CD14-positive monocyte (primary cell): ENCODE results near the gene KRTAP5-9. TPM values are rescaled to one million over a fixed set of nuclear protein-coding genes. Genes with fewer than 3 reads are reported as not detected.
A peak's percentile ranks its signal among the peaks of the same experiment; 100 is the strongest.

Experiments used
- DNase-seq, 3 donors: peaks; one replicate each; pipeline ENCODE4 v3.0.0-alpha.2; 2011 to 2022
- H2AFZ ChIP-seq: 2 replicates; pipeline ENCODE4 v1.6.0; 2012; ENCODE audit warnings: mild to moderate bottlenecking, low read depth, low read length, inconsistent platforms; ENCODE audit not compliant: insufficient read depth, poor library complexity, severe bottlenecking
- H3K27ac ChIP-seq, 2 donors: 1 replicate in 1 of 2; 2 replicates in 1 of 2; pipeline ENCODE4 v1.5.1; 2012 to 2013; ENCODE audit warnings: low read length in 2 of 2, control low read depth in 1 of 2, inconsistent platforms in 1 of 2, low read depth in 1 of 2, mild to moderate bottlenecking in 1 of 2
- H3K27me3 ChIP-seq, 2 donors: one replicate each; pipeline versions ENCODE4 v1.6.0 to v1.6.1; 2011 to 2013; ENCODE audit warnings: low read length in 2 of 2; ENCODE audit not compliant: control insufficient read depth in 2 of 2, insufficient read depth in 2 of 2
- H3K36me3 ChIP-seq, 2 donors: replicated peaks in 1 of 2; 1 replicate in 1 of 2; 2 replicates in 1 of 2; pipeline versions ENCODE4 v1.5.1 to v1.6.1; 2012 to 2013; ENCODE audit warnings: low read length in 2 of 2, control low read depth in 1 of 2, inconsistent platforms in 1 of 2, mild to moderate bottlenecking in 1 of 2; ENCODE audit not compliant: insufficient read depth in 2 of 2, control insufficient read depth in 1 of 2
- H3K4me1 ChIP-seq, 2 donors: 1 replicate in 1 of 2; 2 replicates in 1 of 2; pipeline versions ENCODE4 v1.5.1 to v1.6.1; 2012 to 2013; ENCODE audit warnings: low read length in 2 of 2, control low read depth in 1 of 2, inconsistent platforms in 1 of 2, mild to moderate bottlenecking in 1 of 2, moderate library complexity in 1 of 2; ENCODE audit not compliant: insufficient read depth in 2 of 2, control insufficient read depth in 1 of 2
- H3K4me2 ChIP-seq: replicated peaks from 2 replicates; pipeline ENCODE3; 2012; ENCODE audit warnings: low read length, moderate library complexity, mild to moderate bottlenecking; ENCODE audit not compliant: poor library complexity, severe bottlenecking; ENCODE audit errors: extremely low read depth
- H3K4me3 ChIP-seq, 3 experiments: fragments of 200-600 bp in 1 of 3; sonication (generic) in 1 of 3; replicated peaks in 1 of 3; 1 replicate in 2 of 3; 2 replicates in 1 of 3; pipeline ENCODE4 v1.5.1; 2011 to 2013; ENCODE audit warnings: low read length in 3 of 3, mild to moderate bottlenecking in 3 of 3, control low read depth in 2 of 3, low read depth in 2 of 3, inconsistent platforms in 1 of 3, moderate library complexity in 1 of 3
- H3K79me2 ChIP-seq: 2 replicates; pipeline ENCODE4 v1.6.0; 2012; ENCODE audit warnings: mild to moderate bottlenecking, control low read depth, inconsistent platforms, low read length, moderate library complexity; ENCODE audit not compliant: insufficient read depth
- H3K9ac ChIP-seq: 2 replicates; pipeline ENCODE4 v1.6.0; 2017; ENCODE audit warnings: low read length, mild to moderate bottlenecking; ENCODE audit not compliant: insufficient read depth, poor library complexity, severe bottlenecking
- H3K9me3 ChIP-seq, 2 donors: replicated peaks in 1 of 2; 1 replicate in 1 of 2; 2 replicates in 1 of 2; pipeline versions ENCODE4 v1.5.1 to v1.6.1; 2012 to 2013; ENCODE audit warnings: low read length in 2 of 2, control low read depth in 1 of 2; ENCODE audit not compliant: control insufficient read depth in 1 of 2, insufficient read depth in 1 of 2
- H4K20me1 ChIP-seq: 2 replicates; pipeline ENCODE4 v1.6.0; 2012; ENCODE audit warnings: mild to moderate bottlenecking, low read length, control low read depth, moderate library complexity; ENCODE audit not compliant: insufficient read depth
- H3K27ac Mint-ChIP-seq, 7 donors: one replicate each; pipeline ENCODE4 v1.8.0; 2020; ENCODE audit warnings: mild to moderate bottlenecking in 7 of 7, mixed read lengths in 7 of 7, moderate library complexity in 6 of 7, inconsistent platforms in 2 of 7
- H3K27me3 Mint-ChIP-seq, 3 donors: one replicate each; pipeline ENCODE4 v1.8.0; 2021 to 2022; ENCODE audit warnings: low read depth in 3 of 3, mild to moderate bottlenecking in 3 of 3, mixed read lengths in 3 of 3, moderate library complexity in 3 of 3, inconsistent platforms in 1 of 3
- H3K36me3 Mint-ChIP-seq, 2 donors: one replicate each; pipeline ENCODE4 v1.8.0; 2020; ENCODE audit warnings: mixed read lengths in 2 of 2, inconsistent platforms in 1 of 2, mild to moderate bottlenecking in 1 of 2
- H3K4me1 Mint-ChIP-seq: one replicate; pipeline ENCODE4 v1.8.0; 2020; ENCODE audit warnings: mild to moderate bottlenecking, mixed read lengths
- H3K4me3 Mint-ChIP-seq, 2 donors: one replicate each; pipeline ENCODE4 v1.8.0; 2020; ENCODE audit warnings: mild to moderate bottlenecking in 2 of 2, mixed read lengths in 2 of 2, moderate library complexity in 1 of 2
- H3K9me3 Mint-ChIP-seq, 7 donors: one replicate each; pipeline ENCODE4 v1.8.0; 2020 to 2022; ENCODE audit warnings: mixed read lengths in 7 of 7, mild to moderate bottlenecking in 6 of 7, moderate library complexity in 6 of 7, inconsistent platforms in 2 of 7
- WGBS: methylation state at CpG from one replicate; pipeline ENCODE4 v1.1.5; 2013; ENCODE audit warnings: missing lambda C conversion rate; ENCODE audit not compliant: insufficient coverage; 5-methylcytosine and 5-hydroxymethylcytosine counted together
- intact Hi-C, 2 donors: fragments of 100-400 bp; cut with micrococcal nuclease; formaldehyde crosslinking; loops; one replicate each; pipeline versions ENCODE4 v1.15.0 to v1.15.1; 2023
- polyA plus RNA-seq, 3 donors: library from polyadenylated mRNA; depleted of rRNA in 1 of 3; unstranded in 2 of 3; stranded (reverse) in 1 of 3; fragments of 300-500 nt in 2 of 3; fragments of >200 nt in 1 of 3; fragmentation: Illumina TruSeq in 2 of 3; gene quantifications; 1 replicate in 2 of 3; 2 replicates in 1 of 3; pipeline ENCODE4 v1.2.3, GENCODE V29; 2012 to 2021
- TF ChIP-seq, protein P1 (sequence below): fragments of 200-600 bp; IDR thresholded peaks from one replicate; pipeline ENCODE4 v1.8.0; 2022; ENCODE audit warnings: antibody characterized with exemption, mild to moderate bottlenecking

KRTAP5-9 gene
- polyA plus RNA-seq, 3 donors, result 0.29 TPM; not detected in 2

DNA sequence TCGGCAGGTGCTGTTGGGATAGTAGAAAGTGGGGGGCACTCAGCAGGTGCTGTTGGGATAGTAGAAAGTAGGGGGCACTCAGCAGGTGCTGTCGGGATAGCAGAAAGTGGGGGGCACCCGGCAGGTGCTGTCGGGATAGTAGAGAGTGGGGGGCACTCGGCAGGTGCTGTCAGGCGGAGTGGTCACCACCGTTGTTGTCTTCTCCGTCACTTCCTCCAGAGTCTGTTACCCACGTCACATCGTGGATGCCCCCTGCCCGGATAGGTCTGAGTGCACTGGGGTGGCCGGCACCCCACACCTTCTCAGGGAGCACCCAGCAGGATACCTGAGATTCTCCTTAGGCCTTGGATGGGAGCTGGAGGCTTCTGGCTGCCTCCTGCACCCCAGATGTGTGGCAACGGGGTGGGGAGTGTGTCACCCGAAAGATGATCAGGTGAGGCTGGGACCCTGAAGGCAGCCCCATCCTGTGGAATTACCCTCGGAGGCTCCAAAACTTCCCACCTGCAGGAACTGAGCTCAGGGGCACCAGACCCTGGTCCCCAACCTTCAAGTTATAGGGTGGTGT is 45.3 kb upstream of the KRTAP5-9 start:
- Mint-ChIP-seq H3K27ac (no peak overlapping the region), H3K36me3 (peaks cover 61 to 87% of the 10 kb centered on the region in 2 donors), H3K27me3 (no peaks in the 10 kb centered on the region), H3K4me3 (no peak overlapping the region), H3K4me1 (peaks cover 4% of the 10 kb centered on the region), H3K9me3 (peaks cover 0 to 15% (median 10%) of the 10 kb centered on the region in 7 donors)
- no peaks in the 10 kb centered on the region for H3K27me3 ChIP-seq
- H3K36me3 ChIP-seq, result peaks cover 65 to 84% of the 10 kb centered on the region in 2 donors
- H3K4me1 ChIP-seq, result no peaks in the 10 kb centered on the region
- DNase-seq, result no peak
- TF ChIP-seq, protein P1, sequence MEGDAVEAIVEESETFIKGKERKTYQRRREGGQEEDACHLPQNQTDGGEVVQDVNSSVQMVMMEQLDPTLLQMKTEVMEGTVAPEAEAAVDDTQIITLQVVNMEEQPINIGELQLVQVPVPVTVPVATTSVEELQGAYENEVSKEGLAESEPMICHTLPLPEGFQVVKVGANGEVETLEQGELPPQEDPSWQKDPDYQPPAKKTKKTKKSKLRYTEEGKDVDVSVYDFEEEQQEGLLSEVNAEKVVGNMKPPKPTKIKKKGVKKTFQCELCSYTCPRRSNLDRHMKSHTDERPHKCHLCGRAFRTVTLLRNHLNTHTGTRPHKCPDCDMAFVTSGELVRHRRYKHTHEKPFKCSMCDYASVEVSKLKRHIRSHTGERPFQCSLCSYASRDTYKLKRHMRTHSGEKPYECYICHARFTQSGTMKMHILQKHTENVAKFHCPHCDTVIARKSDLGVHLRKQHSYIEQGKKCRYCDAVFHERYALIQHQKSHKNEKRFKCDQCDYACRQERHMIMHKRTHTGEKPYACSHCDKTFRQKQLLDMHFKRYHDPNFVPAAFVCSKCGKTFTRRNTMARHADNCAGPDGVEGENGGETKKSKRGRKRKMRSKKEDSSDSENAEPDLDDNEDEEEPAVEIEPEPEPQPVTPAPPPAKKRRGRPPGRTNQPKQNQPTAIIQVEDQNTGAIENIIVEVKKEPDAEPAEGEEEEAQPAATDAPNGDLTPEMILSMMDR, result no peak
- intact Hi-C loops, result no loop called here
- no peak overlapping the region for H2AFZ ChIP-seq
- H3K9me3 ChIP-seq, result peaks cover 0 to 3% of the 10 kb centered on the region in 2 donors
- no peak overlapping the region for H3K27ac ChIP-seq
- no peaks in the 10 kb centered on the region for H4K20me1 ChIP-seq
- no peaks in the 10 kb centered on the region for H3K79me2 ChIP-seq
- no peak overlapping the region for H3K9ac ChIP-seq
- H3K4me2 ChIP-seq, result no peak overlapping the region
- no peak overlapping the region for H3K4me3 ChIP-seq
- WGBS, result 99% methylated on average over 10 of the region's 15 CpGs

DNA sequence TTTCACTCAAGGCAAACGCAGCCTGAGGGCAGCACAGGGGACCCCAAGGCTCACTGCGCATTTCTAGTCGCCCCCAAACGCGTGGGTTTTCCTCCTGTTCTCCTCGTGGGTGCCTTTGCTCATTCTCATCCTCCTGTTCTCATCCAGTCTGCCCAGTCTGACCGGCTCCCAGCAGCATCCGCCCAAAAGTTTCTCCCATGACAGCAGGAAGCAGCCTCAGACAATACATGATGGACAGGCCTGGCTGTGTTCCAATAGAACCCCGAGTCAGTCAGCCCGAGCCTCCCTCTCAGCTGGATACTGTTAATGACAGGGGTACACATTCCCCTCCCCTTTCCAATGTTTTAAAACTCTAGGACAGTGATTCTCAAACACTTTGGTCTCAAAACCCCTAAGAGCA is 43.7 kb upstream of the KRTAP5-9 start:
- Histone ChIP-seq H3K4me2 (no peak overlapping the region), H4K20me1 (no peaks in the 10 kb centered on the region), H2AFZ (no peak overlapping the region), H3K9ac (no peak overlapping the region), H3K4me3 (no peak overlapping the region), H3K9me3 (peaks cover 2 to 3% of the 10 kb centered on the region in 2 donors), H3K27ac (no peak overlapping the region), H3K79me2 (no peaks in the 10 kb centered on the region), H3K36me3 (peaks cover 49 to 69% of the 10 kb centered on the region in 2 donors), H3K4me1 (no peaks in the 10 kb centered on the region), H3K27me3 (no peaks in the 10 kb centered on the region)
- TF ChIP-seq, protein P1, result no peak
- H3K9me3 Mint-ChIP-seq, result peaks cover 8 to 27% (median 19%) of the 10 kb centered on the region in 7 donors
- WGBS, result 79% methylated on average over 10 of the region's 10 CpGs
- DNase-seq, result no peak
- no peaks in the 10 kb centered on the region for H3K27me3 Mint-ChIP-seq
- peak overlapping the region in 2 of 7 donors; percentile 17 to 69 for H3K27ac Mint-ChIP-seq
- no peak overlapping the region for H3K4me3 Mint-ChIP-seq
- intact Hi-C loops, result no loop called here
- peaks cover 46 to 71% of the 10 kb centered on the region in 2 donors for H3K36me3 Mint-ChIP-seq
- H3K4me1 Mint-ChIP-seq, result no peaks in the 10 kb centered on the region
